Naive thymus-derived CD4-positive, alpha-beta T cell (primary cell): ENCODE measurements around the gene ALPP. TPM values are rescaled to one million over a fixed set of nuclear protein-coding genes. Genes with fewer than 3 reads are reported as not detected.
"Not testable (repeated sequence)": the region's sequence is repeated elsewhere in the genome, so short reads cannot be mapped to it uniquely, and the experiment has no call there.

Experiments
- ATAC-seq: fragments of 150-1000 bp; cut with Tn5 transposase; 2 replicates; pipeline ENCODE4 v1.10.0; 2021; ENCODE audit warnings: mild to moderate bottlenecking, moderate library complexity
- CTCF ChIA-PET: fragments of 350-600 bp; sonication (Branson Sonifier 250); formaldehyde crosslinking; loops from one replicate; lab custom pipeline; 2021; ENCODE audit warnings: antibody characterized with exemption; lab: Charles Lee
- POLR2A ChIA-PET: fragments of 350-600 bp; sonication (Branson Sonifier 250); formaldehyde crosslinking; loops from one replicate; lab custom pipeline; 2021; ENCODE audit warnings: antibody characterized with exemption, inconsistent platforms; lab: Charles Lee
- DNase-seq, 9 donors: peaks; one replicate each; pipeline versions ENCODE4 v3.0.0 to v3.0.0-alpha.2; 2020 to 2022; ENCODE audit warnings: mixed read lengths in 1 of 9
- H3K27ac ChIP-seq: one replicate; pipeline ENCODE4 v1.7.0; 2013; ENCODE audit warnings: mild to moderate bottlenecking, low read depth, low read length, moderate library complexity
- H3K27me3 ChIP-seq, 2 donors: one replicate each; pipeline ENCODE4 v1.7.0; 2013; ENCODE audit warnings: low read length in 2 of 2, mild to moderate bottlenecking in 2 of 2, moderate library complexity in 2 of 2; ENCODE audit not compliant: control insufficient read depth in 2 of 2, insufficient read depth in 2 of 2
- H3K36me3 ChIP-seq, 3 experiments: 1 replicate in 2 of 3; 2 replicates in 1 of 3; pipeline ENCODE4 v1.7.0; 2013; ENCODE audit warnings: low read length in 3 of 3, mild to moderate bottlenecking in 3 of 3, moderate library complexity in 1 of 3; ENCODE audit not compliant: insufficient read depth in 3 of 3, control insufficient read depth in 2 of 3
- H3K4me1 ChIP-seq, 2 donors: one replicate each; pipeline ENCODE4 v1.7.0; 2013; ENCODE audit warnings: low read length in 2 of 2, mild to moderate bottlenecking in 2 of 2, moderate library complexity in 1 of 2; ENCODE audit not compliant: control insufficient read depth in 2 of 2, insufficient read depth in 2 of 2
- H3K4me3 ChIP-seq: 2 replicates; pipeline ENCODE4 v1.7.0; 2013; ENCODE audit warnings: mild to moderate bottlenecking, low read length
- H3K9me3 ChIP-seq, 3 experiments: 1 replicate in 2 of 3; 2 replicates in 1 of 3; pipeline ENCODE4 v1.7.0; 2013; ENCODE audit warnings: low read length in 3 of 3; ENCODE audit not compliant: control insufficient read depth in 2 of 3
- H3K27ac Mint-ChIP-seq, 9 donors: one replicate each; pipeline ENCODE4 v1.8.0; 2020 to 2022; ENCODE audit warnings: mixed read lengths in 9 of 9, mild to moderate bottlenecking in 8 of 9, moderate library complexity in 5 of 9, inconsistent platforms in 2 of 9
- H3K27me3 Mint-ChIP-seq, 5 donors: one replicate each; pipeline ENCODE4 v1.8.0; 2021 to 2022; ENCODE audit warnings: mixed read lengths in 5 of 5, mild to moderate bottlenecking in 1 of 5
- H3K36me3 Mint-ChIP-seq, 5 donors: one replicate each; pipeline ENCODE4 v1.8.0; 2020 to 2022; ENCODE audit warnings: mixed read lengths in 5 of 5, mild to moderate bottlenecking in 3 of 5, inconsistent platforms in 1 of 5
- H3K4me1 Mint-ChIP-seq, 7 donors: one replicate each; pipeline ENCODE4 v1.8.0; 2020 to 2022; ENCODE audit warnings: mixed read lengths in 7 of 7, mild to moderate bottlenecking in 3 of 7, inconsistent platforms in 1 of 7
- H3K4me3 Mint-ChIP-seq, 10 donors: one replicate each; pipeline ENCODE4 v1.8.0; 2020 to 2022; ENCODE audit warnings: mild to moderate bottlenecking in 10 of 10, mixed read lengths in 10 of 10, moderate library complexity in 6 of 10, inconsistent platforms in 2 of 10
- H3K9me3 Mint-ChIP-seq, 11 donors: one replicate each; pipeline ENCODE4 v1.8.0; 2020 to 2022; ENCODE audit warnings: mixed read lengths in 11 of 11, mild to moderate bottlenecking in 4 of 11, inconsistent platforms in 1 of 11, moderate library complexity in 1 of 11
- intact Hi-C, 2 donors: fragments of 100-400 bp; cut with micrococcal nuclease; formaldehyde crosslinking; loops; one replicate each; pipeline ENCODE4 v1.15.1; 2023
- polyA plus RNA-seq, 2 donors: library from polyadenylated mRNA; unstranded; fragments of 300-500 nt; fragmentation: Illumina TruSeq; gene quantifications; one replicate each; pipeline ENCODE4 v1.2.3, GENCODE V29; 2021
- total RNA-seq, 6 experiments: library from RNA in 5 of 6; stranded (reverse) in 5 of 6; gene quantifications; 1 replicate in 5 of 6; 2 replicates in 1 of 6; pipeline ENCODE4 v1.2.3 and lab custom pipeline; 2021 to 2026

The ALPP gene
- total RNA-seq, result under 1 TPM in 2 of 5 experiments, not detected in 3; 0.24 TPM
- polyA plus RNA-seq, result not detected
- total RNA-seq (lab: John Stamatoyannopoulos, UW), result not detected

- H3K4me3 Mint-ChIP-seq, H3K9me3 Mint-ChIP-seq, H3K36me3 Mint-ChIP-seq, H3K9me3 ChIP-seq, H3K4me1 ChIP-seq, H3K27ac Mint-ChIP-seq, POLR2A ChIA-PET, H3K36me3 ChIP-seq, H3K27me3 ChIP-seq, intact Hi-C loops, H3K27ac ChIP-seq, DNase-seq, ATAC-seq, H3K4me1 Mint-ChIP-seq, H3K4me3 ChIP-seq: not testable (repeated sequence)
- H3K27me3 Mint-ChIP-seq, result peaks cover 5 to 17% (median 13%) of the 10 kb centered on the region in 5 donors
- CTCF ChIA-PET, result interaction anchor here (0.6 kb wide), 1 partner anchor 333 kb away, joined by 6 read pairs; no protein-coding TSS in a partner anchor
These were observed at the start of gene ALPP for GRCh38 chr2:232378735-232379151. TSS of gene ALPP (plus strand) at chr2:232378751. CDS start at chr2:232378803, 52 bp downstream.

- Histone ChIP-seq H3K27me3 (no peaks in the 10 kb centered on the region), H3K9me3 (no peaks in the 10 kb centered on the region), H3K27ac (no peak overlapping the region), H3K36me3 (peaks cover 0 to 6% (median 0%) of the 10 kb centered on the region in 3 experiments), H3K4me3 (no peak overlapping the region), H3K4me1 (no peaks in the 10 kb centered on the region)
- ChIA-PET CTCF (no interaction called here), POLR2A (no interaction called here)
- intact Hi-C loops, result loop anchor here in 1 of 2 donors (5.0 to 10.0 kb wide), 2 partner anchors 95 to 187 kb away; no protein-coding TSS in a partner anchor
- H3K9me3 Mint-ChIP-seq, result no peaks in the 10 kb centered on the region
- ATAC-seq, result no peak
- no peaks in the 10 kb centered on the region for H3K36me3 Mint-ChIP-seq
- no peak for DNase-seq
- H3K4me3 Mint-ChIP-seq, result no peak overlapping the region
- H3K27ac Mint-ChIP-seq, result no peak overlapping the region
- H3K4me1 Mint-ChIP-seq, result peaks cover 2 to 14% (median 6%) of the 10 kb centered on the region in 7 donors
- no peaks in the 10 kb centered on the region for H3K27me3 Mint-ChIP-seq
These were observed 48.9 kb upstream of the ALPP start for GRCh38 chr2:232329716-232330067.

- no peaks in the 10 kb centered on the region for H3K9me3 Mint-ChIP-seq
- peaks cover 0 to 6% (median 0%) of the 10 kb centered on the region in 3 experiments for H3K36me3 ChIP-seq
- intact Hi-C loops, result no loop called here
- ChIA-PET POLR2A (interaction anchor here (0.6 kb wide), 1 partner anchor 174 kb away, joined by 3 read pairs; no protein-coding TSS in a partner anchor), CTCF (no interaction called here)
- no peaks in the 10 kb centered on the region for H3K27me3 ChIP-seq
- no peak overlapping the region for H3K4me3 Mint-ChIP-seq
- H3K9me3 ChIP-seq, result no peaks in the 10 kb centered on the region
- no peak overlapping the region for H3K4me3 ChIP-seq
- DNase-seq (no peak), ATAC-seq (no peak)
- H3K36me3 Mint-ChIP-seq, result no peaks in the 10 kb centered on the region
- H3K4me1 Mint-ChIP-seq, result peaks cover 2 to 14% (median 6%) of the 10 kb centered on the region in 7 donors
- H3K4me1 ChIP-seq, result no peaks in the 10 kb centered on the region
- H3K27me3 Mint-ChIP-seq, result no peaks in the 10 kb centered on the region
- no peak overlapping the region for H3K27ac Mint-ChIP-seq
- H3K27ac ChIP-seq, result no peak overlapping the region
These were observed 48.2 kb upstream of the ALPP start for GRCh38 chr2:232330068-232330999.

- H3K9me3 ChIP-seq, H3K36me3 Mint-ChIP-seq, POLR2A ChIA-PET, intact Hi-C loops, CTCF ChIA-PET, H3K4me3 ChIP-seq, H3K27me3 ChIP-seq, H3K4me1 ChIP-seq, H3K27ac Mint-ChIP-seq, DNase-seq, H3K4me3 Mint-ChIP-seq, ATAC-seq, H3K27ac ChIP-seq, H3K36me3 ChIP-seq, H3K9me3 Mint-ChIP-seq, H3K27me3 Mint-ChIP-seq: not testable (repeated sequence)
- H3K4me1 Mint-ChIP-seq, result peaks cover 2 to 14% (median 6%) of the 10 kb centered on the region in 7 donors
These were observed 47.5 kb upstream of the ALPP start for GRCh38 chr2:232331061-232331460.

- peaks cover 0 to 13% (median 0%) of the 10 kb centered on the region in 3 experiments for H3K36me3 ChIP-seq
- H3K27me3 ChIP-seq, ATAC-seq, H3K27ac Mint-ChIP-seq, H3K4me3 ChIP-seq, H3K4me3 Mint-ChIP-seq, H3K9me3 ChIP-seq, H3K4me1 ChIP-seq, H3K9me3 Mint-ChIP-seq, CTCF ChIA-PET, H3K36me3 Mint-ChIP-seq, intact Hi-C loops, DNase-seq, H3K27me3 Mint-ChIP-seq, POLR2A ChIA-PET, H3K27ac ChIP-seq: not testable (repeated sequence)
- H3K4me1 Mint-ChIP-seq, result peaks cover 2 to 10% (median 6%) of the 10 kb centered on the region in 7 donors
These were observed 46.9 kb upstream of the ALPP start for GRCh38 chr2:232331641-232332040.

GRCh38 chr2:232332244-232332939 is 46.2 kb upstream of the ALPP start:
- H3K9me3 ChIP-seq, H3K9me3 Mint-ChIP-seq, H3K36me3 Mint-ChIP-seq, H3K4me3 ChIP-seq, H3K27ac Mint-ChIP-seq, ATAC-seq, POLR2A ChIA-PET, CTCF ChIA-PET, H3K4me1 ChIP-seq, H3K27me3 ChIP-seq, H3K27ac ChIP-seq, H3K27me3 Mint-ChIP-seq, DNase-seq, H3K4me1 Mint-ChIP-seq, H3K4me3 Mint-ChIP-seq, intact Hi-C loops: not testable (repeated sequence)
- H3K36me3 ChIP-seq, result peaks cover 0 to 13% (median 0%) of the 10 kb centered on the region in 3 experiments
